Osteocyte (in vitro differentiated cells): ENCODE measurements around the gene ZNF600. TPM values are rescaled to one million over a fixed set of nuclear protein-coding genes. Genes with fewer than 3 reads are reported as not detected.
"Not testable (repeated sequence)": the region's sequence is repeated elsewhere in the genome, so short reads cannot be mapped to it uniquely, and the experiment has no call there.

ENCODE experiments used
- DNase-seq: peaks from one replicate; pipeline ENCODE4 v3.0.0; 2021; ENCODE audit warnings: mixed read lengths; ENCODE audit not compliant: unreplicated experiment; ENCODE audit errors: extremely low spot score
- H3K27ac Mint-ChIP-seq: one replicate; pipeline ENCODE4 v1.8.0; 2021; ENCODE audit warnings: mild to moderate bottlenecking, mixed read lengths; ENCODE audit not compliant: unreplicated experiment
- H3K27me3 Mint-ChIP-seq: one replicate; pipeline ENCODE4 v1.8.0; 2021; ENCODE audit warnings: mixed read lengths; ENCODE audit not compliant: unreplicated experiment
- H3K36me3 Mint-ChIP-seq: one replicate; pipeline ENCODE4 v1.8.0; 2021; ENCODE audit warnings: mixed read lengths; ENCODE audit not compliant: unreplicated experiment
- H3K4me1 Mint-ChIP-seq: one replicate; pipeline ENCODE4 v1.8.0; 2021; ENCODE audit warnings: mixed read lengths; ENCODE audit not compliant: unreplicated experiment
- H3K4me3 Mint-ChIP-seq: one replicate; pipeline ENCODE4 v1.8.0; 2021; ENCODE audit warnings: mild to moderate bottlenecking, moderate library complexity, mixed read lengths; ENCODE audit not compliant: unreplicated experiment
- H3K9me3 Mint-ChIP-seq: one replicate; pipeline ENCODE4 v1.8.0; 2021; ENCODE audit warnings: mixed read lengths; ENCODE audit not compliant: unreplicated experiment
- total RNA-seq: library from RNA; stranded (reverse); gene quantifications from 2 replicates; pipeline ENCODE4 v1.2.1, GENCODE V29; 2021
- TF ChIP-seq, protein P1 (sequence below): fragments of 200-600 bp; sonication (generic); IDR thresholded peaks from 2 replicates; pipeline ENCODE4 v1.5.0; 2021; ENCODE audit warnings: antibody characterized with exemption, mild to moderate bottlenecking, moderate library complexity

Gene ZNF600
- total RNA-seq, 1 donor from 2014 or later: 10.8 TPM

- H3K4me3 Mint-ChIP-seq: peak within 1 kb of the TSS; percentile 85
- peak; percentile 99 for DNase-seq
- TF ChIP-seq, protein P1, sequence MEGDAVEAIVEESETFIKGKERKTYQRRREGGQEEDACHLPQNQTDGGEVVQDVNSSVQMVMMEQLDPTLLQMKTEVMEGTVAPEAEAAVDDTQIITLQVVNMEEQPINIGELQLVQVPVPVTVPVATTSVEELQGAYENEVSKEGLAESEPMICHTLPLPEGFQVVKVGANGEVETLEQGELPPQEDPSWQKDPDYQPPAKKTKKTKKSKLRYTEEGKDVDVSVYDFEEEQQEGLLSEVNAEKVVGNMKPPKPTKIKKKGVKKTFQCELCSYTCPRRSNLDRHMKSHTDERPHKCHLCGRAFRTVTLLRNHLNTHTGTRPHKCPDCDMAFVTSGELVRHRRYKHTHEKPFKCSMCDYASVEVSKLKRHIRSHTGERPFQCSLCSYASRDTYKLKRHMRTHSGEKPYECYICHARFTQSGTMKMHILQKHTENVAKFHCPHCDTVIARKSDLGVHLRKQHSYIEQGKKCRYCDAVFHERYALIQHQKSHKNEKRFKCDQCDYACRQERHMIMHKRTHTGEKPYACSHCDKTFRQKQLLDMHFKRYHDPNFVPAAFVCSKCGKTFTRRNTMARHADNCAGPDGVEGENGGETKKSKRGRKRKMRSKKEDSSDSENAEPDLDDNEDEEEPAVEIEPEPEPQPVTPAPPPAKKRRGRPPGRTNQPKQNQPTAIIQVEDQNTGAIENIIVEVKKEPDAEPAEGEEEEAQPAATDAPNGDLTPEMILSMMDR: peak; percentile 80
- peak within 1 kb of the TSS; percentile 95 for H3K27ac Mint-ChIP-seq
- no peaks in the 10 kb centered on the region for H3K36me3 Mint-ChIP-seq
- peaks cover 8% of the 10 kb centered on the region for H3K9me3 Mint-ChIP-seq
- peaks cover 22% of the 10 kb centered on the region for H3K4me1 Mint-ChIP-seq
- no peaks in the 10 kb centered on the region for H3K27me3 Mint-ChIP-seq
Measured at GRCh38 chr19:52734893-52735661, 51.5 kb downstream of the ZNF600 start, which contains the start of gene ZNF611. Gene ZNF611, minus strand, starts transcription at chr19:52735044. Its CDS starts 19,150 bp downstream, at chr19:52715894.

GRCh38 chr19:52734331-52734892 lies 52.2 kb downstream of the ZNF600 start:
- peaks cover 22% of the 10 kb centered on the region for H3K4me1 Mint-ChIP-seq
- H3K9me3 Mint-ChIP-seq: peaks cover 5% of the 10 kb centered on the region
- H3K27ac Mint-ChIP-seq: peak overlapping the region; percentile 95
- H3K4me3 Mint-ChIP-seq: peak overlapping the region; percentile 85
- no peak for DNase-seq
- H3K27me3 Mint-ChIP-seq: no peaks in the 10 kb centered on the region
- TF ChIP-seq, protein P1: no peak
- peaks cover 3% of the 10 kb centered on the region for H3K36me3 Mint-ChIP-seq

- not testable (repeated sequence) for H3K27ac Mint-ChIP-seq, H3K27me3 Mint-ChIP-seq, DNase-seq, H3K9me3 Mint-ChIP-seq, H3K4me3 Mint-ChIP-seq
- Mint-ChIP-seq H3K4me1 (peaks cover 17% of the 10 kb centered on the region), H3K36me3 (peaks cover 34% of the 10 kb centered on the region)
Measured at GRCh38 chr19:52726051-52726450, 60.5 kb downstream of the ZNF600 start.

- Mint-ChIP-seq H3K9me3 (no peaks in the 10 kb centered on the region), H3K27me3 (no peaks in the 10 kb centered on the region), H3K4me3 (no peak overlapping the region), H3K4me1 (peaks cover 19% of the 10 kb centered on the region), H3K27ac (no peak overlapping the region), H3K36me3 (peaks cover 34% of the 10 kb centered on the region)
- DNase-seq: no peak
- TF ChIP-seq, protein P1: no peak
Measured at GRCh38 chr19:52725528-52725961, 61.0 kb downstream of the ZNF600 start.

DNA sequence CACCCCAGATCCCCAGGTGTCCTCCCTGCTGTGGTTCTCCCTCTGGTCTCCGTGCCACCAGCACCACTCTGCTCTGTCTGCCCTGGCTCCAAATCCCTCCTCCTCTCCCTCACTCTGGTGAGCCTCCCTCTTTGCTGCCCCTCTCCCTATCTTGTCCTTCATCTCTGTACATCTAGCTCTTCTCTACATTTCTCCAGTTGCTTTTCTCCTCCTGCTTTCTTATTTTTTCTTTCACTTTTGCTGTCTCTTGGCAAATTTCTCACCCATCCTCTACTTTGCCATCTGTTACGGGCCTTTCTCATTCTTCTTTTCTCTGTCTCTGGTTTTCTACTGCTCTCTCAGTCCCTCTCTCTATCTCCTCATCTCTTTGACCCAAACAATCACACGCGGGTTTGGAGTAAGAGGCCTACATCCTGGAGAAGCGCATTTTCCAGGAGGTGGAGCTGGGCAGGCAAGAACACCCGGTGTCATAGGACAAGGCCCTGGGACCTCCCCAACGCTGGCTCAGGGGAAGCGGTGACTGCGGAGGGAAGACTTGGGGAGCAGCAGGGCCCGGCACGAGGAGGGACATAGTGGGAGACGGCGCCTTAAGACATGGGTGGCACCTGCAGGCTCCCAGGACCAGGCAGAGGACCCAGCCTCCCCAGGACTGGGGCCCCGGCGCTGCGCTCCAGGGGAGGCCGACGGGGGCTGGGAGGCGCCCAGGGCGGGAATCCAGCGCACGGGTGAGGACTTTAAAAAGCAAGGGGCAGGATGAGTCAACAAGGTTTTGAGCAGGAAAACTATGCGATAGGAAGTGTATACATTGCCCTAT lies 61.7 kb downstream of the ZNF600 start:
- Mint-ChIP-seq H3K4me1 (peaks cover 21% of the 10 kb centered on the region), H3K4me3 (no peak overlapping the region)

DNA sequence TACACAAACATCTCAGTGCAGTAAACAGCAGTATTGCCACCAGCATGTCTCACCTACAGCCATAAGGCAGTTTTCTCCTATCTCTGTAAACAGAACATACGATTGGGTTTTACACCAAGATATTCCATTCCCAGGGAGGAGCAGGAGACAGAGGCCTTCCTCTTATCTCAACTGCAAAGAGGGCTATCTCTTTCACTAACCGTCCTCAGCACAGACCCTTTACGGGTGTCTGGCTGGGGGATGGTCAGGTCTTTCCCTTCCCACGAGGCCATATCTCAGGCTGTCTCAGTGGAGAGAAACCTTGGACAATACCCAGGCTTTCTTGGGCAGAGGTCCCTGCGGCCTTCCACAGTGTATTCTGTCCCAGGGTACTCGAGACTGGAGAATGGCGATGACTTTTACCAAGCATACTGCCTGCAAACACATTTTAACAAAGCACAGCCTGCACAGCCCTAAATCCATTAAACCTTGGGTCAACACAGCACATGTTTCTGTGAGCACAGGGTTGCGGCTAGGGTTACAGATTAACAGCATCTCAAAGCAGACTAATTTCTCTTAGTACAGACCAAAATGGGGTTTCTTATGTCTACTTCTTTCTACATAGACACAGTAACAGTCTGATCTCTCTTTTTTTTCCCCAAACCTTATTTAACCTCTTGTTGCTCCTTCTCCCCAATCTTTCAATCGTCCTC lies 62.5 kb downstream of the ZNF600 start:
- Mint-ChIP-seq H3K36me3 (peaks cover 41% of the 10 kb centered on the region), H3K4me1 (peaks cover 26% of the 10 kb centered on the region)
- not testable (repeated sequence) for H3K27me3 Mint-ChIP-seq, DNase-seq, H3K4me3 Mint-ChIP-seq, H3K27ac Mint-ChIP-seq, H3K9me3 Mint-ChIP-seq

More for the DNA sequence above, 61.7 kb downstream of the ZNF600 start:
- peaks cover 36% of the 10 kb centered on the region for H3K36me3 Mint-ChIP-seq
- DNase-seq: no peak
- TF ChIP-seq, protein P1: no peak
- H3K9me3 Mint-ChIP-seq: no peaks in the 10 kb centered on the region
- H3K27me3 Mint-ChIP-seq: no peaks in the 10 kb centered on the region
- H3K27ac Mint-ChIP-seq: no peak overlapping the region
